ENCODE measurements around the gene UBAP1L.
"Not testable (repeated sequence)": the region's sequence is repeated elsewhere in the genome, so short reads cannot be mapped to it uniquely, and the experiment has no call there.

The UBAP1L gene

GRCh38 chr15:65099801-65100200 is 15.2 kb downstream of the UBAP1L start:
- DNase-seq (ENCODE audit: low read depth): not testable (repeated sequence)

- no peak for DNase-seq (ENCODE audit: low read depth)
Measured at GRCh38 chr15:65099336-65099735, 15.7 kb downstream of the UBAP1L start.

- DNase-seq (ENCODE audit: low read depth): no peak
Measured at GRCh38 chr15:65097651-65098263, 17.2 kb downstream of the UBAP1L start.

- no peak for DNase-seq (ENCODE audit: low read depth)
Measured at GRCh38 chr15:65096481-65097385, 18.3 kb downstream of the UBAP1L start.

- no peak for DNase-seq (ENCODE audit: low read depth)
Measured at GRCh38 chr15:65095747-65096104, 19.3 kb downstream of the UBAP1L start.

- DNase-seq (ENCODE audit: low read depth): no peak
Measured at GRCh38 chr15:65095011-65095746, 19.8 kb downstream of the UBAP1L start.

- DNase-seq (ENCODE audit: low read depth): no peak
Measured at GRCh38 chr15:65094294-65094995, 20.6 kb downstream of the UBAP1L start.

- not testable (repeated sequence) for DNase-seq (ENCODE audit: low read depth)
Measured at GRCh38 chr15:65093793-65094170, 21.2 kb downstream of the UBAP1L start.

- DNase-seq (ENCODE audit: low read depth): no peak
Measured at GRCh38 chr15:65092911-65093792, 21.8 kb downstream of the UBAP1L start.

GRCh38 chr15:65091946-65092770 is 22.8 kb downstream of the UBAP1L start:
- no peak for DNase-seq (ENCODE audit: low read depth)

GRCh38 chr15:65089206-65089824 is 25.7 kb downstream of the UBAP1L start:
- DNase-seq (ENCODE audit: low read depth): no peak

GRCh38 chr15:65088643-65089021 is 26.4 kb downstream of the UBAP1L start:
- no peak for DNase-seq (ENCODE audit: low read depth)

GRCh38 chr15:65087873-65088642 is 26.9 kb downstream of the UBAP1L start:
- no peak for DNase-seq (ENCODE audit: low read depth)

GRCh38 chr15:65087411-65087810 is 27.6 kb downstream of the UBAP1L start:
- DNase-seq (ENCODE audit: low read depth): no peak

GRCh38 chr15:65086680-65087111 is 28.3 kb downstream of the UBAP1L start:
- DNase-seq (ENCODE audit: low read depth): no peak

- DNase-seq (ENCODE audit: low read depth): no peak
Measured at GRCh38 chr15:65085990-65086679, 28.9 kb downstream of the UBAP1L start.

- DNase-seq (ENCODE audit: low read depth): no peak
Measured at GRCh38 chr15:65085207-65085753, 29.7 kb downstream of the UBAP1L start.

Measured in activated T-helper 1 cell treated with Interleukin-2 at 50 U/mL for 16 hours (primary cell).